Astrocyte of the spinal cord (primary cell): ENCODE results near the gene MACROD2.

Source experiments
- DNase-seq: peaks from one replicate; pipeline ENCODE4 v3.0.0; 2011; ENCODE audit warnings: low read depth, low spot score
- H3K4me3 ChIP-seq: 2 replicates; pipeline ENCODE4 v1.5.1; 2011; ENCODE audit warnings: low read depth, mild to moderate bottlenecking, low read length, moderate library complexity
- in situ Hi-C: cut with HindIII; loops from 2 replicates; pipeline ENCODE4 v1.10.0; 2017; ENCODE audit warnings: low sequenced_read_pairs
- TF ChIP-seq, protein P1 (sequence below): IDR thresholded peaks from 2 replicates; pipeline ENCODE4 v1.5.1; 2012; ENCODE audit warnings: low read depth, mild to moderate bottlenecking, low read length, inconsistent platforms

Gene MACROD2

DNA sequence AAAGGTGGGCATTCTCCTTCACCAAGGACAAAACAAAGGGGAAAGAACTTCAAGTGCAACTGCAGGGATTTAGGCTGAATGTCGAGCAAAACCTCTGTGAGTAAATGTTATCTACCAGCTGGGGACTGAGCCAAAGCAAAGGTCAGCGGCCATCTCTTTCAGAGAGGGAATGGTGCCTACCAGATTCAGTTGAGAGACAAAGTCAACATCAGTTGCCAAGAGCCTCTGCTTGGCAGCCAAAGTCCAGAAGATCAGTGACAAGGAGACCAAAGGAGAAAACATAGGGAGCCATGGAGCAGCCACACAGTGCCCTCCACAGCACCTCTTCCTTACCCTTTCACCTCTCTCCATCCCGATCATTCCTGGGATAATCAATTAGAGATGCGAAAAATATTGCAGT lies 2105.5 kb downstream of the MACROD2 start:
- no peak for DNase-seq
- no peak overlapping the region for H3K4me3 ChIP-seq
- TF ChIP-seq, protein P1, sequence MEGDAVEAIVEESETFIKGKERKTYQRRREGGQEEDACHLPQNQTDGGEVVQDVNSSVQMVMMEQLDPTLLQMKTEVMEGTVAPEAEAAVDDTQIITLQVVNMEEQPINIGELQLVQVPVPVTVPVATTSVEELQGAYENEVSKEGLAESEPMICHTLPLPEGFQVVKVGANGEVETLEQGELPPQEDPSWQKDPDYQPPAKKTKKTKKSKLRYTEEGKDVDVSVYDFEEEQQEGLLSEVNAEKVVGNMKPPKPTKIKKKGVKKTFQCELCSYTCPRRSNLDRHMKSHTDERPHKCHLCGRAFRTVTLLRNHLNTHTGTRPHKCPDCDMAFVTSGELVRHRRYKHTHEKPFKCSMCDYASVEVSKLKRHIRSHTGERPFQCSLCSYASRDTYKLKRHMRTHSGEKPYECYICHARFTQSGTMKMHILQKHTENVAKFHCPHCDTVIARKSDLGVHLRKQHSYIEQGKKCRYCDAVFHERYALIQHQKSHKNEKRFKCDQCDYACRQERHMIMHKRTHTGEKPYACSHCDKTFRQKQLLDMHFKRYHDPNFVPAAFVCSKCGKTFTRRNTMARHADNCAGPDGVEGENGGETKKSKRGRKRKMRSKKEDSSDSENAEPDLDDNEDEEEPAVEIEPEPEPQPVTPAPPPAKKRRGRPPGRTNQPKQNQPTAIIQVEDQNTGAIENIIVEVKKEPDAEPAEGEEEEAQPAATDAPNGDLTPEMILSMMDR = no peak
- in situ Hi-C loops = no loop called here
